ENCODE data around the gene CD81.

Gene CD81

GRCh38 chr11:2365571-2366210 is 11.4 kb upstream of the CD81 start:
- Histone ChIP-seq H3K9me3 (ENCODE audit: insufficient read depth, low read length) (no peaks in the 10 kb centered on the region), H3K4me2 (ENCODE audit: low read length) (no peak overlapping the region), H3K36me3 (replicated peaks; ENCODE audit: low read depth, low read length) (no peaks in the 10 kb centered on the region), H3K27ac (ENCODE audit: low read length) (no peak overlapping the region), H3K4me3 (ENCODE audit: low read length) (no peak overlapping the region), H4K20me1 (ENCODE audit: insufficient read depth, low read length) (no peaks in the 10 kb centered on the region), H2AFZ (ENCODE audit: low read depth, low read length) (no peak overlapping the region), H3K79me2 (ENCODE audit: low read length) (no peaks in the 10 kb centered on the region), H3K27me3 (ENCODE audit: low read depth, low read length) (no peaks in the 10 kb centered on the region), H3K9ac (ENCODE audit: low read length) (no peak overlapping the region), H3K4me1 (ENCODE audit: low read length) (no peaks in the 10 kb centered on the region)
- TF ChIP-seq EZH2phosphoT487 (IDR thresholded peaks at IDR 0.05; ENCODE audit: low read depth) (no peak), CTCF (IDR thresholded peaks at IDR 0.05; ENCODE audit: low read depth, low read length) (no peak)

- Histone ChIP-seq H3K9ac (ENCODE audit: low read length) (no peak overlapping the region), H2AFZ (ENCODE audit: low read depth, low read length) (no peak overlapping the region), H3K36me3 (replicated peaks; ENCODE audit: low read depth, low read length) (no peaks in the 10 kb centered on the region), H3K4me1 (ENCODE audit: low read length) (no peaks in the 10 kb centered on the region), H3K27me3 (ENCODE audit: low read depth, low read length) (no peaks in the 10 kb centered on the region), H3K27ac (ENCODE audit: low read length) (no peak overlapping the region), H3K79me2 (ENCODE audit: low read length) (no peaks in the 10 kb centered on the region), H3K9me3 (ENCODE audit: insufficient read depth, low read length) (no peaks in the 10 kb centered on the region), H4K20me1 (ENCODE audit: insufficient read depth, low read length) (no peaks in the 10 kb centered on the region), H3K4me2 (ENCODE audit: low read length) (no peak overlapping the region), H3K4me3 (ENCODE audit: low read length) (no peak overlapping the region)
- TF ChIP-seq EZH2phosphoT487 (IDR thresholded peaks at IDR 0.05; ENCODE audit: low read depth) (no peak), CTCF (IDR thresholded peaks at IDR 0.05; ENCODE audit: low read depth, low read length) (no peak)
Measured at GRCh38 chr11:2366276-2366675, 10.8 kb upstream of the CD81 start.

- Histone ChIP-seq H3K9me3 (ENCODE audit: insufficient read depth, low read length) (no peaks in the 10 kb centered on the region), H3K79me2 (ENCODE audit: low read length) (no peaks in the 10 kb centered on the region)
- TF ChIP-seq EZH2phosphoT487 (IDR thresholded peaks at IDR 0.05; ENCODE audit: low read depth), result no peak
- TF ChIP-seq CTCF (IDR thresholded peaks at IDR 0.05; ENCODE audit: low read depth, low read length), result no peak
Measured at GRCh38 chr11:2366733-2367132, 10.4 kb upstream of the CD81 start.

GRCh38 chr11:2367266-2368160 is 9.6 kb upstream of the CD81 start:
- no peak overlapping the region for H3K4me3 ChIP-seq (ENCODE audit: low read length)
- no peaks in the 10 kb centered on the region for H3K4me1 ChIP-seq (ENCODE audit: low read length)
- H3K4me2 ChIP-seq (ENCODE audit: low read length), result no peak overlapping the region
- H3K27ac ChIP-seq (ENCODE audit: low read length), result no peak overlapping the region
- H4K20me1 ChIP-seq (ENCODE audit: insufficient read depth, low read length), result no peaks in the 10 kb centered on the region
- TF ChIP-seq CTCF (IDR thresholded peaks at IDR 0.05; ENCODE audit: low read depth, low read length) (no peak), EZH2phosphoT487 (IDR thresholded peaks at IDR 0.05; ENCODE audit: low read depth) (no peak)
- H2AFZ ChIP-seq (ENCODE audit: low read depth, low read length), result no peak overlapping the region
- H3K9ac ChIP-seq (ENCODE audit: low read length), result no peak overlapping the region
- no peaks in the 10 kb centered on the region for H3K36me3 ChIP-seq (replicated peaks; ENCODE audit: low read depth, low read length)
- H3K79me2 ChIP-seq (ENCODE audit: low read length), result no peaks in the 10 kb centered on the region
- no peaks in the 10 kb centered on the region for H3K27me3 ChIP-seq (ENCODE audit: low read depth, low read length)
- no peaks in the 10 kb centered on the region for H3K9me3 ChIP-seq (ENCODE audit: insufficient read depth, low read length)

More at GRCh38 chr11:2366733-2367132, 10.4 kb upstream of the CD81 start:
- Histone ChIP-seq H4K20me1 (ENCODE audit: insufficient read depth, low read length) (no peaks in the 10 kb centered on the region), H3K27me3 (ENCODE audit: low read depth, low read length) (no peaks in the 10 kb centered on the region), H2AFZ (ENCODE audit: low read depth, low read length) (no peak overlapping the region), H3K9ac (ENCODE audit: low read length) (no peak overlapping the region), H3K36me3 (replicated peaks; ENCODE audit: low read depth, low read length) (no peaks in the 10 kb centered on the region), H3K4me3 (ENCODE audit: low read length) (no peak overlapping the region), H3K27ac (ENCODE audit: low read length) (no peak overlapping the region), H3K4me2 (ENCODE audit: low read length) (no peak overlapping the region), H3K4me1 (ENCODE audit: low read length) (no peaks in the 10 kb centered on the region)
